ENCODE measurements around the gene UBE3A.

UBE3A gene

DNA sequence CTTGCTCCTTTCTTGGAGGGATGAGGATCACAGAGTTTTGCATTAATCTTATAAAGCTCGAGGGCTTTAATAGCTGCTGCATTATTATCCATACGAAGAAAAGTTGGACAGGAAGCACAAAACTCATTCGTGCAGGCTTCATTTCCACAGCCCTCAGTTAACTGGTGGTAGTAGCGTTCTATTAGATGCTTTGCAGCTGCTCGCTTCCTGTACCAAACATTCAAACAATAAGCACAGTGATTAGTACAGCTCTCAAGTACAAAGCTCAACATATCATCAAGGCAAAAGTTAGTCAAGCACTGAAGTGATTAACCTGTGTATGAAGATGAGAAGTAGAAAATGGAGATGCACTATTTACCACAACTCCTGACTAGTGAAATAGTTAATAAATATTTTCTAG lies 63.3 kb downstream of the UBE3A start:
- H3K4me3 ChIP-seq (ENCODE audit: low read depth, low read length) = no peak overlapping the region
- TF ChIP-seq, protein P1, sequence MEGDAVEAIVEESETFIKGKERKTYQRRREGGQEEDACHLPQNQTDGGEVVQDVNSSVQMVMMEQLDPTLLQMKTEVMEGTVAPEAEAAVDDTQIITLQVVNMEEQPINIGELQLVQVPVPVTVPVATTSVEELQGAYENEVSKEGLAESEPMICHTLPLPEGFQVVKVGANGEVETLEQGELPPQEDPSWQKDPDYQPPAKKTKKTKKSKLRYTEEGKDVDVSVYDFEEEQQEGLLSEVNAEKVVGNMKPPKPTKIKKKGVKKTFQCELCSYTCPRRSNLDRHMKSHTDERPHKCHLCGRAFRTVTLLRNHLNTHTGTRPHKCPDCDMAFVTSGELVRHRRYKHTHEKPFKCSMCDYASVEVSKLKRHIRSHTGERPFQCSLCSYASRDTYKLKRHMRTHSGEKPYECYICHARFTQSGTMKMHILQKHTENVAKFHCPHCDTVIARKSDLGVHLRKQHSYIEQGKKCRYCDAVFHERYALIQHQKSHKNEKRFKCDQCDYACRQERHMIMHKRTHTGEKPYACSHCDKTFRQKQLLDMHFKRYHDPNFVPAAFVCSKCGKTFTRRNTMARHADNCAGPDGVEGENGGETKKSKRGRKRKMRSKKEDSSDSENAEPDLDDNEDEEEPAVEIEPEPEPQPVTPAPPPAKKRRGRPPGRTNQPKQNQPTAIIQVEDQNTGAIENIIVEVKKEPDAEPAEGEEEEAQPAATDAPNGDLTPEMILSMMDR (IDR thresholded peaks at IDR 0.05; ENCODE audit: control insufficient read depth, extremely low read depth, insufficient read depth) = no peak
- DNase-seq (ENCODE audit: low read depth) = no peak

DNA sequence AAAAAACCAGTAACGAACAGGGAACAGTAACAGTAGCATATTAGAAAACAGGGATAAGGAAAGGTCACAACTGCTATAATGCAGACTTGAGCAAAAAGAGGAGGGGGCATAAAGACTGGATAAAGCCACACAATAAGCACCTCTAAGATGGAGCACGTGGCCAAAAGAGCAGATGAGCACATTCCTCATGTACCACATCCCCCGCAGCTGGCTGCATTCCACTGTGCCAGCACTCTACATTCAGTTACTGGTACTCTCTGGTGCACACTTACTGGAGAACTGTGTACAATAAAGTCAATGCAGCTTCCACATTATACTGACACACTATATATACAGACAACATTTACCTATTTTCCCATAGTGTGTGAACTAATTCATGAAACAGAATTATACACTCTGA lies 64.7 kb downstream of the UBE3A start:
- TF ChIP-seq, protein P1 (IDR thresholded peaks at IDR 0.05; ENCODE audit: control insufficient read depth, extremely low read depth, insufficient read depth) = no peak
- DNase-seq (ENCODE audit: low read depth) = no peak
- no peak overlapping the region for H3K4me3 ChIP-seq (ENCODE audit: low read depth, low read length)

DNA sequence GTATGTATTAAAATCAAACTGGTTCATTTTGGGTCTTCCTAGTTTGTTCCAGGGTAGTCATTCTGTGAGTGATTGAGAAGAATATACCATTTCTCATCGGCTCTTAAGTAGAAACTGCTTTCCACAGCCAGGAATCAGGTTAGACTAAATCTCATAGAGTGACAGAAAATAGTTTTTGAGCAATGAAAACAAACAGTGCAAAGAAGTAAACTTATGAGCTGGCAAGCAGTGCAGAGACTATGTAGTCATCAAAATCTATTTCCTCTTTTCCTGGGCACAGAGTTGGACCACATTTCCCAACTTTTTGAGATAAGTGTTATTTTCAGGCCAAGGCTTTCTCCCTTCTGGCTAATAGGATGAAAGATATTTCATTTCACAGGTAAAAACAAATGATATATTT lies 66.5 kb downstream of the UBE3A start:
- DNase-seq (ENCODE audit: low read depth) = no peak
- TF ChIP-seq, protein P1 (IDR thresholded peaks at IDR 0.05; ENCODE audit: control insufficient read depth, extremely low read depth, insufficient read depth) = no peak

DNA sequence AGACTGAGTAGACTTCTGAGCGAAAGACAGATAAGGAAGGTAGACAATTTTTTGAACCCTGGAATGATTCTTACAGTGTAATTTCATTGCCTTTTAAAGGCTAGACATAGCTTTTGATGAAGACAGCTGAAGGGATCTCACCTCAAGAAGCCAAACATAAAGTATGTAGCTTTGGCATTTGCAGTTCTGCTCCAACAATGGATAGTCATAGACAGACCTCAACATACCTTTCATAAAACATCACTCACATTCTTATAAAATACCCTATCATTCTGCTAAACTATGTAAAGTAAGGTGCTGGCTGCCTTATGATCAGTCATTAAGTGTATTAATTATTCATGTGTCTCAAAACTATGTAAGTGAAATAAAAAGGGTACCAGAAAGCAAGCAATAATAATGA lies 70.0 kb downstream of the UBE3A start:
- H3K4me3 ChIP-seq (ENCODE audit: low read depth, low read length) = no peak overlapping the region
- no peak for DNase-seq (ENCODE audit: low read depth)
- TF ChIP-seq, protein P1 (IDR thresholded peaks at IDR 0.05; ENCODE audit: control insufficient read depth, extremely low read depth, insufficient read depth) = no peak

More for the DNA sequence above, 66.5 kb downstream of the UBE3A start:
- no peak overlapping the region for H3K4me3 ChIP-seq (ENCODE audit: low read depth, low read length)

DNA sequence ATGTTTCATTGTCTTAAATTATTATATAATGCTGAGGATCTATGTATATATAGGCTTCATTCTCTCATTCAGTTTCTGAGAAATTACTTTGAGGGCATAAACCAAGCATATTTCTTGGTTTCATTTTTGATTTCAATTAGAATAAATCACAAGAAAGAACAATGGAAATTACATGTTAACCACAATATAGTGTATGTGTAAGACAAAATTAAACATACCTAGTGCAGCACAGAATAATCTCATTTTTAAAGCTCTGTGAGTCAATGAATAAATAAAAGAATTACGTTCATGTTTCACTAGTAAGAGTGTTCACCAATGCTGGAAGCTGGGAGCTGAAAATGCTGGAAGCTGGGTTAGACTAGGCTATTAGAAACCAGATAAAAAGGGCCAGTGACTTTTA lies 72.8 kb downstream of the UBE3A start:
- TF ChIP-seq, protein P1 (IDR thresholded peaks at IDR 0.05; ENCODE audit: control insufficient read depth, extremely low read depth, insufficient read depth) = no peak
- H3K4me3 ChIP-seq (ENCODE audit: low read depth, low read length) = no peak overlapping the region
- DNase-seq (ENCODE audit: low read depth) = no peak

DNA sequence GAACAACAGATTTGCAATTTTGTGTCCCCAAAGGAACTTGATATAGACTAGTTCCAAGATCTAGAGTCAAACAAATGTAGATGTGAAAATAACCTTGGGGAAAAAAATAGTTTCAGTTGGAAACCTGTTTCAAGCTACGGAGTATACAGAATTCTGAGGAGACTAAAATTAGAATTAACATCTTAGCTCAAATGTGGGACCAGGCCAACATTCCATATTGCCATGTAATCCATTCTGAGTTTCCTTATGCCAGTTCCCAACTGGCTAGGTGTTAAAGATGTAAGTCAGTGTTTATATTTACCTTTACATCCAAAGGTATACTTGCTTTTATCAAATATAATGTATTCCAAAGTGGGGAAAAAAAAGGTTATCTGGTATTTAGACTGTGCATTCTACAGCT lies 76.3 kb downstream of the UBE3A start:
- TF ChIP-seq, protein P1 (IDR thresholded peaks at IDR 0.05; ENCODE audit: control insufficient read depth, extremely low read depth, insufficient read depth) = no peak
- no peak overlapping the region for H3K4me3 ChIP-seq (ENCODE audit: low read depth, low read length)
- no peak for DNase-seq (ENCODE audit: low read depth)

DNA sequence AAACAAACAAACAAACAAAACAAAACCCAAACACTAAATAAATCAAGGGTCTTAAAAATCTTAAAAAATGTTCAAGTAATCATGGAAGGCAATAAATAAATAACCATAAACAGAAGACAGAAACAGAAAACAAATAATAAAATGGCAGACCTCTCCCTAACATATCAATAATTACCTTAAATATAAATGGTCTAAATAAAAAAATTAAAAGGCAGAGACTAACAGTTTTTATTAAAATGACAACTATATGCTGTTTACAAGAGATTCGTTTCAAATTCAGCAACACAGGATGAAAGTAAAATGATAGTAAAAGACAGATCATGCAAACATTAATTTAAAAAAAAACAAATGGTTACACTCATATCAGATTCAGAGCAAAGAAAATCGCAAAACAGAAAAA lies 91.1 kb downstream of the UBE3A start:
- no peak overlapping the region for H3K4me3 ChIP-seq (ENCODE audit: low read depth, low read length)
- no peak for DNase-seq (ENCODE audit: low read depth)
- TF ChIP-seq, protein P1 (IDR thresholded peaks at IDR 0.05; ENCODE audit: control insufficient read depth, extremely low read depth, insufficient read depth) = no peak

Data from LNCaP clone FGC (cell line).